Panc1 (cell line): ENCODE measurements around the gene GBF1. TPM values are rescaled to one million over a fixed set of nuclear protein-coding genes. Genes with fewer than 3 reads are reported as not detected.

Experiments
- ATAC-seq: fragments of 200-7000 bp; cut with Tn5 transposase; 2 replicates; pipeline ENCODE4 v1.9.1; 2020; ENCODE audit warnings: mild to moderate bottlenecking, moderate library complexity
- BruUV-seq: library from RNA; stranded (reverse); fragments of 400-500 nt; replicated peaks from 2 replicates; lab custom pipeline; 2021; lab: Mats Ljungman, UMichigan
- CTCF ChIA-PET: fragments of 300-600 bp; sonication (Branson Sonifier 250); formaldehyde crosslinking; loops from one replicate; lab custom pipeline; 2022; ENCODE audit warnings: antibody characterized with exemption; lab: Charles Lee
- POLR2A ChIA-PET: fragments of 300-600 bp; sonication (Branson Sonifier 250); formaldehyde crosslinking; loops from one replicate; lab custom pipeline; 2022; ENCODE audit warnings: antibody characterized with exemption; lab: Charles Lee
- DNase-seq: peaks from one replicate; pipeline ENCODE4 v3.0.0-alpha.2; 2010; ENCODE audit warnings: low read depth, low spot score
- H3K27ac ChIP-seq: 2 replicates; pipeline ENCODE4 v1.5.1; 2011; ENCODE audit warnings: mild to moderate bottlenecking, low read length, inconsistent platforms
- H3K27me3 ChIP-seq: fragments of 200-500 bp; sonication (Bioruptor generic); 2 replicates; pipeline ENCODE4 v1.6.0; 2014; ENCODE audit warnings: low read length, inconsistent platforms; ENCODE audit not compliant: control insufficient read depth, insufficient read depth
- H3K36me3 ChIP-seq: fragments of 200-500 bp; sonication (Bioruptor generic); 2 replicates; pipeline ENCODE4 v1.5.1; 2014; ENCODE audit warnings: inconsistent platforms, mild to moderate bottlenecking, low read length, moderate library complexity; ENCODE audit not compliant: control insufficient read depth, insufficient read depth
- H3K4me1 ChIP-seq: 2 replicates; pipeline ENCODE4 v1.5.1; 2011; ENCODE audit warnings: inconsistent platforms, mild to moderate bottlenecking, low read length, moderate library complexity; ENCODE audit not compliant: control insufficient read depth, insufficient read depth
- H3K4me3 ChIP-seq, 2 experiments: 2 replicates each; pipeline ENCODE4 v1.5.1; 2011 to 2012; ENCODE audit warnings: low read depth in 2 of 2, low read length in 2 of 2, mild to moderate bottlenecking in 2 of 2, inconsistent platforms in 1 of 2, moderate library complexity in 1 of 2
- H3K9me3 ChIP-seq: fragments of 200-500 bp; sonication (Bioruptor generic); 2 replicates; pipeline ENCODE4 v1.5.1; 2014; ENCODE audit warnings: low read depth, mild to moderate bottlenecking, inconsistent platforms, low read length, moderate library complexity; ENCODE audit not compliant: control insufficient read depth, insufficient read depth
- POLR2AphosphoS5 ChIP-seq: IDR thresholded peaks from 2 replicates; pipeline ENCODE4 v1.6.1; 2012; ENCODE audit warnings: mild to moderate bottlenecking, low read depth, low read length, moderate library complexity
- SIN3A ChIP-seq: IDR thresholded peaks from 2 replicates; pipeline ENCODE4 v1.6.1; 2012; ENCODE audit warnings: low read depth, mild to moderate bottlenecking, low read length, moderate library complexity, borderline replicate concordance; ENCODE audit not compliant: insufficient read depth
- TCF7L2 ChIP-seq: IDR thresholded peaks from 2 replicates; pipeline ENCODE4 v1.6.1; 2011; ENCODE audit warnings: mild to moderate bottlenecking, low read depth, low read length, inconsistent platforms
- in situ Hi-C: cut with HindIII; loops from 2 replicates; pipeline ENCODE4 v1.10.0; 2016; ENCODE audit warnings: low sequenced_read_pairs, low pct_unique_long_range_greater_than_20kb
- intact Hi-C: fragments of 100-400 bp; cut with micrococcal nuclease; formaldehyde crosslinking; loops from one replicate; pipeline ENCODE4 v1.10.0; 2022; ENCODE audit not compliant: unreplicated experiment
- total RNA-seq: library from RNA; stranded (reverse); gene quantifications from one replicate; pipeline ENCODE4 v1.2.1, GENCODE V29; 2021; ENCODE audit not compliant: unreplicated experiment
- TF ChIP-seq, protein P1 (sequence below): fragments of 450-650 bp; IDR thresholded peaks from 2 replicates; pipeline ENCODE4 v1.5.1; 2017; ENCODE audit warnings: mild to moderate bottlenecking
- TF ChIP-seq, protein P2 (sequence below), 2 experiments: IDR thresholded peaks; 2 replicates each; pipeline ENCODE4 v1.6.1; 2011 to 2012; ENCODE audit warnings: low read depth in 2 of 2, control low read depth in 1 of 2, low read length in 1 of 2, mild to moderate bottlenecking in 1 of 2, moderate library complexity in 1 of 2; ENCODE audit not compliant: insufficient read depth in 1 of 2

GBF1 gene
- total RNA-seq, 1 experiment from 2014 or later, result 65.0 TPM

DNA sequence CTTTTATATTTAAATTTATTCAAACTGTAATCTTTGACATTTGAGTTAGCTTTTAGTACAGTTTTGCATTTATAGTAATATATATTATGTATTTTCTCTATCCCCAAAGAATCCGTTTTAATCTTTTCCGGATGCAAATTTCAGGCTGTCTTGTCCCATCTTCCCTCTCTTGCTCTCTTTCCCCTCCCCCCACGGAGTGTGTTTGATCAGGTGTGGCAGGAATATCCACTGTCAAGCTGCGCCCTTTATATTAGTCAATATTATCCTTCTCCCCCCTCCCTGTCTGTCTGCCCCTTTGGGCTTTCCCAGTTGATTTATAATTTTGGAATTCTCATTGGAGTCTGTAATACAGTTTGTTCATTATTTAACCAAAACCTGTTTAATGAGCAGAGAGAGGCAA is 19.0 kb downstream of the GBF1 start:
- ATAC-seq (no peak), DNase-seq (no peak)
- Histone ChIP-seq H3K4me3 (no peak overlapping the region), H3K4me1 (no peaks in the 10 kb centered on the region), H3K27me3 (no peaks in the 10 kb centered on the region), H3K9me3 (no peaks in the 10 kb centered on the region), H3K36me3 (peaks cover 9% of the 10 kb centered on the region), H3K27ac (no peak overlapping the region)
- POLR2A ChIA-PET, result no interaction called here
- TF ChIP-seq, protein P1, sequence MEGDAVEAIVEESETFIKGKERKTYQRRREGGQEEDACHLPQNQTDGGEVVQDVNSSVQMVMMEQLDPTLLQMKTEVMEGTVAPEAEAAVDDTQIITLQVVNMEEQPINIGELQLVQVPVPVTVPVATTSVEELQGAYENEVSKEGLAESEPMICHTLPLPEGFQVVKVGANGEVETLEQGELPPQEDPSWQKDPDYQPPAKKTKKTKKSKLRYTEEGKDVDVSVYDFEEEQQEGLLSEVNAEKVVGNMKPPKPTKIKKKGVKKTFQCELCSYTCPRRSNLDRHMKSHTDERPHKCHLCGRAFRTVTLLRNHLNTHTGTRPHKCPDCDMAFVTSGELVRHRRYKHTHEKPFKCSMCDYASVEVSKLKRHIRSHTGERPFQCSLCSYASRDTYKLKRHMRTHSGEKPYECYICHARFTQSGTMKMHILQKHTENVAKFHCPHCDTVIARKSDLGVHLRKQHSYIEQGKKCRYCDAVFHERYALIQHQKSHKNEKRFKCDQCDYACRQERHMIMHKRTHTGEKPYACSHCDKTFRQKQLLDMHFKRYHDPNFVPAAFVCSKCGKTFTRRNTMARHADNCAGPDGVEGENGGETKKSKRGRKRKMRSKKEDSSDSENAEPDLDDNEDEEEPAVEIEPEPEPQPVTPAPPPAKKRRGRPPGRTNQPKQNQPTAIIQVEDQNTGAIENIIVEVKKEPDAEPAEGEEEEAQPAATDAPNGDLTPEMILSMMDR, result no peak
- TF ChIP-seq SIN3A (no peak), POLR2AphosphoS5 (no peak), TCF7L2 (no peak)
- TF ChIP-seq, protein P2, sequence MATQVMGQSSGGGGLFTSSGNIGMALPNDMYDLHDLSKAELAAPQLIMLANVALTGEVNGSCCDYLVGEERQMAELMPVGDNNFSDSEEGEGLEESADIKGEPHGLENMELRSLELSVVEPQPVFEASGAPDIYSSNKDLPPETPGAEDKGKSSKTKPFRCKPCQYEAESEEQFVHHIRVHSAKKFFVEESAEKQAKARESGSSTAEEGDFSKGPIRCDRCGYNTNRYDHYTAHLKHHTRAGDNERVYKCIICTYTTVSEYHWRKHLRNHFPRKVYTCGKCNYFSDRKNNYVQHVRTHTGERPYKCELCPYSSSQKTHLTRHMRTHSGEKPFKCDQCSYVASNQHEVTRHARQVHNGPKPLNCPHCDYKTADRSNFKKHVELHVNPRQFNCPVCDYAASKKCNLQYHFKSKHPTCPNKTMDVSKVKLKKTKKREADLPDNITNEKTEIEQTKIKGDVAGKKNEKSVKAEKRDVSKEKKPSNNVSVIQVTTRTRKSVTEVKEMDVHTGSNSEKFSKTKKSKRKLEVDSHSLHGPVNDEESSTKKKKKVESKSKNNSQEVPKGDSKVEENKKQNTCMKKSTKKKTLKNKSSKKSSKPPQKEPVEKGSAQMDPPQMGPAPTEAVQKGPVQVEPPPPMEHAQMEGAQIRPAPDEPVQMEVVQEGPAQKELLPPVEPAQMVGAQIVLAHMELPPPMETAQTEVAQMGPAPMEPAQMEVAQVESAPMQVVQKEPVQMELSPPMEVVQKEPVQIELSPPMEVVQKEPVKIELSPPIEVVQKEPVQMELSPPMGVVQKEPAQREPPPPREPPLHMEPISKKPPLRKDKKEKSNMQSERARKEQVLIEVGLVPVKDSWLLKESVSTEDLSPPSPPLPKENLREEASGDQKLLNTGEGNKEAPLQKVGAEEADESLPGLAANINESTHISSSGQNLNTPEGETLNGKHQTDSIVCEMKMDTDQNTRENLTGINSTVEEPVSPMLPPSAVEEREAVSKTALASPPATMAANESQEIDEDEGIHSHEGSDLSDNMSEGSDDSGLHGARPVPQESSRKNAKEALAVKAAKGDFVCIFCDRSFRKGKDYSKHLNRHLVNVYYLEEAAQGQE (IDR thresholded peaks at IDR 0.05; ENCODE audit: insufficient read depth in 1 of 2, low read depth in 2 of 2, low read length in 1 of 2), result no peak
- intact Hi-C loops, result no loop called here
- CTCF ChIA-PET, result no interaction called here
- in situ Hi-C loops, result no loop called here
- BruUV-seq, result no TSS peak

GRCh38 chr10:102266670-102267069 is 21.3 kb downstream of the GBF1 start:
- TF ChIP-seq TCF7L2 (no peak), POLR2AphosphoS5 (no peak)
- TF ChIP-seq, protein P1, result no peak
- TF ChIP-seq, protein P2 (IDR thresholded peaks at IDR 0.05; ENCODE audit: insufficient read depth in 1 of 2, low read depth in 2 of 2, low read length in 1 of 2), result no peak
- in situ Hi-C loops, result no loop called here
- peaks cover 5% of the 10 kb centered on the region for H3K36me3 ChIP-seq
- ChIA-PET CTCF (no interaction called here), POLR2A (no interaction called here)
- intact Hi-C loops, result no loop called here
- BruUV-seq, result no TSS peak
- no peaks in the 10 kb centered on the region for H3K9me3 ChIP-seq
- DNase-seq (no peak), ATAC-seq (no peak)
- H3K4me1 ChIP-seq, result no peaks in the 10 kb centered on the region
- H3K27ac ChIP-seq, result no peak overlapping the region
- no peaks in the 10 kb centered on the region for H3K27me3 ChIP-seq
- H3K4me3 ChIP-seq, result no peak overlapping the region
